GM21390 (cell line): ENCODE results near the gene HRH2.

Source experiments
- ATAC-seq: cut with Tn5 transposase; IDR thresholded peaks from one replicate; pipeline ENCODE4 v1.9.1; 2021; ENCODE audit not compliant: unreplicated experiment

HRH2 gene

GRCh38 chr5:175690586-175690985 lies 32.7 kb downstream of the HRH2 start:
- ATAC-seq: no peak

GRCh38 chr5:175691761-175692160 lies 33.9 kb downstream of the HRH2 start:
- ATAC-seq: no peak

GRCh38 chr5:175692235-175692995 lies 34.5 kb downstream of the HRH2 start:
- ATAC-seq: no peak

- no peak for ATAC-seq
These were observed 35.3 kb downstream of the HRH2 start for GRCh38 chr5:175692996-175693710.

- no peak for ATAC-seq
These were observed 35.9 kb downstream of the HRH2 start for GRCh38 chr5:175693741-175694140.

GRCh38 chr5:175694371-175695160 lies 36.7 kb downstream of the HRH2 start:
- no peak for ATAC-seq

GRCh38 chr5:175695161-175696126 lies 37.6 kb downstream of the HRH2 start:
- ATAC-seq: no peak

- ATAC-seq: no peak
These were observed 38.4 kb downstream of the HRH2 start for GRCh38 chr5:175696139-175696854.

GRCh38 chr5:175696855-175697198 lies 39.0 kb downstream of the HRH2 start:
- no peak for ATAC-seq

- ATAC-seq: no peak
These were observed 40.0 kb downstream of the HRH2 start for GRCh38 chr5:175697846-175698245.

GRCh38 chr5:175698401-175699115 lies 40.7 kb downstream of the HRH2 start:
- ATAC-seq: no peak

- no peak for ATAC-seq
These were observed 43.1 kb downstream of the HRH2 start for GRCh38 chr5:175700991-175701390.

- ATAC-seq: no peak
These were observed 43.9 kb downstream of the HRH2 start for GRCh38 chr5:175701797-175702196.

GRCh38 chr5:175706499-175706898 lies 48.6 kb downstream of the HRH2 start:
- no peak for ATAC-seq

- no peak for ATAC-seq
These were observed 50.0 kb downstream of the HRH2 start for GRCh38 chr5:175707751-175708375.

GRCh38 chr5:175709276-175709781 lies 51.5 kb downstream of the HRH2 start:
- no peak for ATAC-seq

GRCh38 chr5:175710326-175710725 lies 52.5 kb downstream of the HRH2 start:
- ATAC-seq: no peak

GRCh38 chr5:175711031-175711430 lies 53.2 kb downstream of the HRH2 start:
- ATAC-seq: no peak
